H1 (cell line): ENCODE measurements around the gene APOL1.

Experiments used
- KDM5A ChIP-seq: fragments of 200-600 bp; IDR thresholded peaks from 2 replicates; pipeline ENCODE4 v1.7.1; 2012; ENCODE audit warnings: mild to moderate bottlenecking, low read length, inconsistent platforms, mixed read lengths
- POLR2A ChIP-seq, 2 experiments: IDR thresholded peaks; 1 replicate in 1 of 2; 2 replicates in 1 of 2; pipeline ENCODE4 v1.6.1; 2011; ENCODE audit warnings: low read depth in 2 of 2, low read length in 2 of 2, mild to moderate bottlenecking in 2 of 2; ENCODE audit errors: control extremely low read depth in 1 of 2
- POLR2AphosphoS5 ChIP-seq: IDR thresholded peaks from 2 replicates; pipeline ENCODE4 v1.6.1; 2011; ENCODE audit warnings: low read depth, low read length
- TF ChIP-seq, protein P1 (sequence below): IDR thresholded peaks from 2 replicates; pipeline ENCODE4 v1.6.1; 2012; ENCODE audit warnings: inconsistent platforms
- TF ChIP-seq, protein P2 (sequence below), 3 experiments: IDR thresholded peaks; 1 replicate in 2 of 3; 2 replicates in 1 of 3; pipeline versions ENCODE4 v1.5.1 to v1.6.1; 2011; ENCODE audit warnings: low read length in 3 of 3, mild to moderate bottlenecking in 3 of 3, inconsistent platforms in 2 of 3, low read depth in 1 of 3, moderate library complexity in 1 of 3; ENCODE audit not compliant: insufficient read depth in 1 of 3; ENCODE audit errors: control extremely low read depth in 1 of 3

DNA sequence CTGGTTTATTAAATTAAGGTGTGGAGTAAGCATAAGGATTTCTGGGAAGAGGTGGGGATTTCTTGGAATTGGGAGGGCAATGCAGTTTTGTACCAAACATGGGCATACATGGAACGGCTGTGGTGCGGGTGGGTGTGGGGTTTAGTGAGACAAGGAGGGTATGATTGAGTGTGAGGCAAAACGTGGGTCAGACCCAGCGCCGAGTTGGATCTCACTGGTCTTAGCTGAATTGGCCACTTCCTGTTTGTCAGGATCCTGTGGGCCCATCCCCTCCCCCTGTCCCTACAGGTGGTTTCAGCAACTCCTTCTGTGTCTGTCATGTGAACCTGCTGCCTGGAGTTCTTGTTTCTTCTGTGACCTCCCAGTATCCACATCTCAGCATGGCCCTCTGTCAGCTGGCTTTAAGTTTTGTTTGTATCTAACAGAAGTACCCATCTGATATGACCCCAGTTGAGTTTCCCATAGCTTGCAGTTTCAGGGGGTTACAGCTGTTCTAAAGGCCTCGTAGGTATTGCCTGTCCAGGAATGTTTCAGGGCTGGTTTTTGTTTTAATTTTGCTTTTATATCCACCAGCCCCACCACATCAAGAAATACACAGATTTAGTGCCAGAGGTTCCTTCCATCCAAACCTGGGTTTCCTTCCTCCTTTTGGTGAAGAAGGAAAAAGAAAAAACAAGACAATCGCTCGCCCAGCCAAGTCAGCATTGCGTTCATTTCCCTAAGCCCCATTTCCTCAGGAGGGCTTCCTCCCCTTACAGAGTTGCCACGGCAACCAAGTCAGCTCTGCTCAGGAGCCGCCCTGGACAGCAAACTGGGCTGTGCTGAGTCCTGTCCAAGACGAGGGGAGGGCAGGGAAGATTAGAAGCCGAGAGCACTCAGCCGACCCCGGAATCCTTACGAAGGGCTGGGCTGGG is 6.0 kb downstream of the APOL1 start:
- TF ChIP-seq, protein P1, sequence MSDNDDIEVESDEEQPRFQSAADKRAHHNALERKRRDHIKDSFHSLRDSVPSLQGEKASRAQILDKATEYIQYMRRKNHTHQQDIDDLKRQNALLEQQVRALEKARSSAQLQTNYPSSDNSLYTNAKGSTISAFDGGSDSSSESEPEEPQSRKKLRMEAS: peak; percentile 52; the same call in 1 of the 2 replicates
- TF ChIP-seq, protein P2, sequence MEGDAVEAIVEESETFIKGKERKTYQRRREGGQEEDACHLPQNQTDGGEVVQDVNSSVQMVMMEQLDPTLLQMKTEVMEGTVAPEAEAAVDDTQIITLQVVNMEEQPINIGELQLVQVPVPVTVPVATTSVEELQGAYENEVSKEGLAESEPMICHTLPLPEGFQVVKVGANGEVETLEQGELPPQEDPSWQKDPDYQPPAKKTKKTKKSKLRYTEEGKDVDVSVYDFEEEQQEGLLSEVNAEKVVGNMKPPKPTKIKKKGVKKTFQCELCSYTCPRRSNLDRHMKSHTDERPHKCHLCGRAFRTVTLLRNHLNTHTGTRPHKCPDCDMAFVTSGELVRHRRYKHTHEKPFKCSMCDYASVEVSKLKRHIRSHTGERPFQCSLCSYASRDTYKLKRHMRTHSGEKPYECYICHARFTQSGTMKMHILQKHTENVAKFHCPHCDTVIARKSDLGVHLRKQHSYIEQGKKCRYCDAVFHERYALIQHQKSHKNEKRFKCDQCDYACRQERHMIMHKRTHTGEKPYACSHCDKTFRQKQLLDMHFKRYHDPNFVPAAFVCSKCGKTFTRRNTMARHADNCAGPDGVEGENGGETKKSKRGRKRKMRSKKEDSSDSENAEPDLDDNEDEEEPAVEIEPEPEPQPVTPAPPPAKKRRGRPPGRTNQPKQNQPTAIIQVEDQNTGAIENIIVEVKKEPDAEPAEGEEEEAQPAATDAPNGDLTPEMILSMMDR (IDR thresholded peaks at IDR 0.05; ENCODE audit: control extremely low read depth in 1 of 3, insufficient read depth in 1 of 3, low read depth in 1 of 3, low read length in 3 of 3): no peak
- TF ChIP-seq POLR2AphosphoS5 (no peak), POLR2A (IDR thresholded peaks at IDR 0.05; ENCODE audit: control extremely low read depth in 1 of 2, low read depth in 2 of 2, low read length in 2 of 2) (peak in 1 of 2 experiments; percentile 27; a peak in 1 of 3 replicates), KDM5A (no peak)
